Cardiac fibroblast (primary cell): ENCODE data around the gene SLC35E3.

Source experiments
- DNase-seq, 2 donors: peaks; one replicate each; pipeline versions ENCODE4 v3.0.0 to v3.0.0-alpha.2; 2010; ENCODE audit warnings: low read depth in 2 of 2
- H3K4me3 ChIP-seq, 2 donors: replicated peaks in 1 of 2; 1 replicate in 1 of 2; 2 replicates in 1 of 2; pipeline ENCODE4 v1.5.1; 2011; ENCODE audit warnings: low read depth in 2 of 2, low read length in 2 of 2, mild to moderate bottlenecking in 2 of 2, moderate library complexity in 1 of 2
- CTCF ChIP-seq: IDR thresholded peaks from one replicate; pipeline ENCODE4 v1.5.1; 2011; ENCODE audit warnings: low read depth, mild to moderate bottlenecking, low read length, inconsistent platforms

SLC35E3 gene

GRCh38 chr12:68828672-68829068 lies 82.7 kb downstream of the SLC35E3 start:
- no peak for DNase-seq
- H3K4me3 ChIP-seq = no peak overlapping the region
- no peak for TF ChIP-seq CTCF
